NCI-H128 (cell line): ENCODE data around the gene RTL10.

Source experiments
- DNase-seq: peaks from one replicate; lab custom pipeline; 2025; ENCODE audit not compliant: unreplicated experiment; lab: John Stamatoyannopoulos, UW

RTL10 gene

DNA sequence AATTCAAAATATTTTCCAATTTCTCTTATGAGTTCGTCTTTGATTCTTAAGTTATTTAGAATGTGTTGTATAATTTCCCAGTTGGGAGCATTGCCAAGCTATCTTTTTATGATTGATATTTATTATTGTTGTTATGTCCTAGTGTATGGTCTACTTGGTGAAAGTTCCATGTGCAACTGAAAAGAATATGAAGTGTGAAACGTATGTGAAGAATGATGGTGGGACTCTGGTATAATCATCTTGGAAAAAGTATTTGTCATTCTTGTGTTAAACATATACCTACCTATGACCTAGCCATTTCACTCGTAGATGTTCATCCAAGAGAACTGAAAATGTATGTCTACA, 12.0 kb upstream of the RTL10 start:
- DNase-seq = no peak

DNA sequence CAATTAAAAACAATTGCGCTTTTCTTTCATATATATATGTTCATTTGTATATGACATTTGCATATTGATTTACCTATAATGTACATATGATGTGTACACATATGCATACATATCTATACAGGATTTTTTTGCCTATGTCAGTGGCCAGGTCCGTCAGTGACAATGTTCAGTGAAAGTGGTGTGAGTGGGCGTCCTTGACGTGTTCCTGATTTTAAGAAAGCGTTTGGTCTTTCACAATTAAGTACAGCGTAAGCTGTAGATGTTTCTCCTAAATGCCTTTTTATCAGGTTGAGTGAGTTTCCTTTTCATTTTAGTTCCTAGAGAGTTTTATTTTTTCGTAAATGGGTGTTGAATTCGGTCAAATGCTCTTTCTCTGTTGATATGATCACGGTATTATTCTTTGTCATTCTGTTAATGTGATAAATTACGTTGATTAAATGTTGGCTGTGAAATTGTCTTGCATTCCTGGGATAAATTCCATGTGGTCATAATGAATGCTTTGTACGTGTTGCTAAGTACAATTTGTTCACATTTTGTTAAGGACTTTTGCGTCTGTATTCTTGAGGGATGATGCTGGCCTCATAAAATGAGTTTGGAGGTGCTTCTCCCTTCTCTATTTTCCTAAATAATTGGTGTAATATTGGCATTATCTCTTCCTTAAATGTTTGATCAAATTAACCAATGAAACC, 10.6 kb upstream of the RTL10 start:
- DNase-seq = no peak

DNA sequence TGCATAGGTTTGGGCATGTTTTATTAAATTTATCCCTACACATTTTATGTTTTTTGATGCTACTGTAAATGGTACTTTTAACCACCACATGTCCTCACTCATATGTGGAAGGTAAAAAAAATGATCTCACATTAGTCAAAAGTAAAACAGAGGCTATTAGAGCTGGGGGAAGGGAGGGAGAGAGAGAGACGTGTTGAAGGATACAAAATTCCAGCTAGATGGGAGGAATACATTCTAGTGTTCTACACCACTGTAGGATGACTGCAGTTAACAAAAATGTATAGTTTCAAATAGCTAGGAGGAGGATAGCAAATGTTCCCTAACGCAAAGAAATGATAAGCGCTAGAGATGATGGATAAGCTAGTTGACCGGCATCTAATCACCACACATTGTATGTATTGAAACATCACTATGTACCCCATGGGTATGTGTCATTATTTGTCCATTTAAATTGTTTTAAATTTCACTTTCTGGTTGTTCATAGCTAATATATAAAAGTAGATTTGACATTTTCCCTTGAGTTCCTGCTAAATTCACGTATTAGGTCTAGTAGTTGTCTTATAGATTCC, 9.9 kb upstream of the RTL10 start:
- DNase-seq = no peak

DNA sequence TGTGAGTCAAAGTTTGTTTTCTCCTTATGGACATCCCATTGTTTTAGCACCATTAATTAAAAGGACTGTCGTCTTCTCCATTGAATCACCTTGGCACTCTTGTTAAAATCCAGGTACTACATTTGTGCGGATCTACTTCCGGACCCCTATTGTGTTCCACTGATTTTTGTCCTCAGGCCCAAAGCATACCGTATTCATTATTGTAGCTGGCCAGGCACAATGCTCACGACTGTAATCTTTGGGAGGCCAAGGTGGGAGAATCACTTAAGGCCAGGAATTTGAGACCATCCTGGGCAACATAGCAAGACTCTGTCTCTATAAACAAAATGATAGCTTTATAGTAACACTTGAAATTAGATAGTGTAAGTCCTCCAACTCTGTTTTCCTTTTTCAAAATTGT, 8.9 kb upstream of the RTL10 start:
- DNase-seq = no peak

DNA sequence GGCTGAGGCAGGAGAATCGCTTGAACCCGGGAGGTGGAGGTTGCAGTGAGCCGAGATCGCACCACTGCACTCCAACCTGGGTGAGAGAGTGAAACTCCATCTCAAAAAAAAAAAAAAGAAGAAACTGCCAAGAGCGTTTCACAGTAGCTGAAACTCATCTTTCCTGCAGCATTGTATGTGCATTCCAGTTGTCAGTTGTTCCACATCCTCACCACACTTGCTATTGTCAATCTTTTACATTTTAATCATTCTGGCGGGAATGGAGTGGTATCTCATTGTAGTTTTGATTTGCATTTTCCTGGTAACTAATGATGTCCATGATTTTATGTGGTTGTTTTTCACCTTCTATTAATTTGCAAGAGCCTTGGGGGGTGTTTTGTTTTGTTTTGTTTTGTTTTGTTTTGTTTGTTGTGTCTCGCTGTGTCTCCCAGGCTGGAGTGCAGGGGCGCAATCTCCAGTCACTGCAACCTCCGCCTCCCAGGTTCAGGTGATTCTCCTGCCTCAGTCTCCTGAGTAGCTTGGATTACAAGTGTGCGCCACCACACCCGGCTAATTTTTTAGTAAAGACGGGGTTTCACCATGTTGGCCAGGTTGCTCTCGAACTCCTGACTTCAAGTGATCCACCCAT, 8.1 kb upstream of the RTL10 start:
- DNase-seq = no peak

DNA sequence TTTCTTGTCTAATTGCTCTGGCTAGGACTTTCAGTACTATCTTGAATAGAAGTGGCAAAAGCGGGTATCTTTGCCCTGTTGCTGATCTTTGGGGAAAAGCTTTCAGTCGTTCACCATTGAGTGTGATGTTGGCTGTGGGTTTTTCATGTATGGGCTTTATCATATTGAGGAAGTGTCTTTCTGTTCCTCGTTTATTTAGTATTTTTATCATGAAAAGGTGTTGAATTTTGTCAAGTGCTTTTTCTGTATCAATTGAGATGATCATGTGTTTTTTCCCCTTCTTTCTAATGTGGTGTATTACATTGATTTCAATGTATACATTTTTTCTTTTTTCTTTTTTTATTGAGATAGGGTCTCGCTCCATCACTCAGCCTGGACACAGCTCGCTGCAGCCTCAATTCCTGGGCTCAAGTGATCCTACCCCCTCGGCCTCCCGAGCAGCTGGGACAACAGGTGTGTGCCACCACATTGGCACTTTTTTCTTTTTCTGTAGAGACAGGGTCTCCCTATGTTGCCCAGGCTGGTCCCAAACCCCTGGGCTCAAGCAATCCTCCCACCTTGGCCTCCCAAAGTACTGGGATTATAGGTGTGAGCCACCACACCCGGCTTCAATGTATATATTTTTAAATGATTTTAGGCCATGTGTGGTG, 5.3 kb upstream of the RTL10 start:
- DNase-seq = no peak

DNA sequence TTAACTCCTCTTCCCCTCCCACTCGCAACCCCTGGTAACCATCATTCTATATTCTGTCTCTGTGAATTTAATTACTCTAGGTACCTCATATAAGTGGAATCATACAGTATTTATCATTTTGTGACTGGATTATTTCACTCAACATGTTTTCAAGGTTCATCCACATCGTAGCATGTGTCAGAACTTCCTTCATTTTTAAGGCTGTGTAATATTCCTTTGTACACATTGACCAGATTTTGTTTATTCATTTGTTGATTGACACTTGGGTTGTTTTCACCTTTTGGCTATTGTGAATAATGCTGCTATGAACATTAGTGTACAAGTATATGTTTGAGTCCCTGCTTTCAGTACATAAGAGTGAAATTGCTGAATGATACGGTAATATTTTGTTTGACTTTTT, 2.7 kb upstream of the RTL10 start:
- DNase-seq = no peak

DNA sequence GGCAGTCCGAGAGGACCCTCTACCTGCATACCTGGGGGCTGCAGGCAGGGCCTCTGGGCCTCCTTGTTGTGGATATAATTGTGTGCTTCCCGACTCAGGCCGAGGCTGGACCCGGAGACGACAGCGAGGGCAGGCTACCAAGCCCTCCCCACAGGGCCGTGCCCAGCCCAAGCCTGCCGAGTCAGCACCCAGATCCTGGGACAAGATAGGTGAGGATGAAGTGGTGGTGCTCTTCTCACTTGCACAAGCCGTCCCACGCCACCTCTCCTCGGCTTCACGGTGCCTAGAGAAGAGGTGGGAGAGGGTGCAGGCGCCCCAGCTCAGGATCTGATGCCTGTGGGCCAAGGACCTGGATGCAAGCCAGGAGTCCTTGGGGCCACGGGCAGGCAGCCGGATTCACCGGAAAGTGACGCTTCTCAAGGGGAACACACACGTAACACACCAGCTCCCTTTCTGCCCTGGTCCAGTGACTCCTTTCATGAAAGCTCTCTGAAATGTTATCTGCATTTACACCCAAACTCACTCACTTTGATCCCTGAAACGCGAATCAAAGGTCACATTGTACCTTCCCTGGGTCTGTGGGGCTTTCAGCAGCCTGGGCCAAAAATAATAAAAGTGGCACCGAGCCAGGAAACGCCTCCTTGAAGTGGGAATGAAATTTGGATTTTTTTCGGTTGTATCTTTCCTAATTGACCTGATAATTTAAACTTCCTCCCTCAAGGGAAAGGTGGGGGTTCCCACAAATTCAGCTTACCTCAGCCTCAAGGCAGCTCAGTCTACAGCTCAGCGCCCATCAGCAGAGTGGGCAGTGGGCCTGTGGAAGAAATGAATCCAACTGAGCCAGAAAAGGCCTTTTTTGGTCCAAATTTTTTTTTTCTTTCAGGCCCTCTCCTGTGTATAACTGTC, 1.1 kb upstream of the RTL10 start:
- peak; percentile 10 for DNase-seq

DNA sequence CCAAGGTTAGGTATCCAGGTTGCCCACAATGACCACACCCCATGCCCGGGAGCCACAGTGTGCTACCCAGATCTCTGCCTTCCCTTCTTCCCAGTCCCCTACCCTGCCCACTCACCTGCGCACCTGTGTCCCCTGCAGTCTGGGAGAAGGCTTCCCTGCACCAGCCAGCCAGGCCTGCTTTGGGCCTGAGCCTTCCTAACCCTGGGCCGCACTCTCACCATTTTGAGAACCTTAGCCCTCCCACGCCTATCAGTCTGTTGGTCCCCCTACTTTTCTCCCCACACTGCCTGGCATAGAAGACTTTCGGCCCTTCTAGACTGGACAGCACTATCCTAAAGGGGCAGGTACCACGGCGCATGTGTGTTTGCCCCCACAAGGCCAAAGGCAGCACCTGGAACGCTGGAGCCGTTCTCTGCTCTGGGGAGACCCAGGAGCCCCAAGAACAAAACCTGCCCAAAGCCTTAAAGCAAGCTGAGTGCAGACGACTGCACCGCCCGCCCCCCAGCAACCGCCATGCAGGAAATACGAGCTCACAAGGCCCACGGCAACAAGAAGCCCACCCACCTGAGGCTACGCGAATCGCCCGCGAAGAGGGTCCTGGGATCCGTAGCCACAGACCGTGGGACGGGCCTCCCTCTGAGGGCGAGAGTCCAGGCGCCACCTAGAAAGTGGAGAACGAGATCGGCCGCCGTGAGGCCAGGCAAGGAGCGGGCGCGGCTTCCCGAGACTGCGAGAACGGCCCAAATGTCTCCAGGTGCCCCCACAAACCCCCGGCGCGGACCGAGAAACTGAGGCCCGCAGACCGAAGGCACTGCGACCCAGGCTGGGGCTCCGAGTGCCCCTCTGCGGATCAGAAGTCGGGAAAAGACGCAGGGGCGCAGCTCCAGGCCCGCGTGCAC, 546 bp downstream of the RTL10 start:
- no peak for DNase-seq

DNA sequence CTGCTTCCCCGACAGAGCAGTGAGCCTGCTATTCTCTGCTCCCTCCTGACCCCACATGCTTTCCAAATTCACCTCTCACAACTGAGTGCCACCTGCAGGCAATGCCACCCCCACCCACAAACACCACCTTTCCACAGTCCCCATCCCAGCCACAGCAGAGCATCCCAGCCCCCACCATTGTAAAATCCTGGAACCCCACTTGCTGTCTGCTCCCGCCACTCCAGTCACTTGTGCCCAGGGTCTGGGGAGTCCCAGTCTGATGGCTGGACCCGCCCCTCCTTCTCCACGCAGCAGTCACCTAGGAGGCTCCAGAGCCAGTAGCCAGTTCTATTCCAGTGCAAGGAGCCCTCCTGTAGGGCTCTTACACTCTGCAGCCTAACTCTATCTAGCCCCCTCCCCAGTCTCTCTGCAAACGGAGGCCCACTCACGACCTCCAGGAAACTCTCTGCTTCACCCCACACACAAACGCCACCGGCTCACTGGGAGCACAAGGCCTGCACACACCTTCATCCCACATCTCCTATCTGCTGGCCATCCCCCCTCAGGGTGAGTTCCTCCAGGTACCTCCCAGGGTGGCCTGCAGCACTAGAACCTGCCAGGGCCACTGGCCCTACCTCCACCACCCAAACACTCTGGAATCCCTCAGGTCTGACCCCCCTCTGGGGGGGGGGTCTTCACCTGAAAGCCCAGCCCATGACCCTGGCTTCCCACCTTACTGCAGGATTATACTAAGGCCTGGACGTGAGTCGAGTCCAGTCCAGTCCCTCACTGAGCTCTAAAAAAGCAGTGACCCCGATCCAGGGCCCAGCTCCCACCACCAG, 1.4 kb downstream of the RTL10 start:
- no peak for DNase-seq

DNA sequence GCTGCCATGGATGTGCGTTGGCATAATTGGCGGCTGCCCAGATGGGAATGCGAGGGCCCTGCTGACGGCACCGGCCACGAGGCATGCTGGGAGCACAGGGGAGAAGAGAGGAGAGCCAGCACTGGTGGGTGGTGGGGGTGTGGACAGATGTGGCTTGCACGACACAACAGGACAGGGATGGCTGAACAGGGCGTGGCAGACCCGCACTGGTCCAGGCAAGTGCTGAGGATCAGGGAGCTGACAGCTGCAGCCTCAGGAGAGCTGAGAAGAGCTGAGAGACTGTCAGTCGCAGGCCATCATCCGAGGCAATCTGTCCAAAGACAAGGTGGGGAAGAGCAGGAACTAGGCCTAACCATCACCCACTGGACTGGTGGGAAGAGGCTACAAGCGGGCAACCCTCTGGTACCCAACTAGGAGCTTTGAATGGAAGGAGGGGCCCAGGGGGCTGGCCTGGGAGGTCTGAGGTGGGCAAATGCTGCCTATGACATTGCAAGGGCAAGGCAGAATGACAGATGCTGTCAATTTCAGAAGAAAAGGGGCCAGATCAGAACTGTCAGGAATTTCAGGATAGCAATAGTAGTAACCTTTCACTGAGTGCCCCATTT, 2.4 kb downstream of the RTL10 start:
- DNase-seq = no peak

DNA sequence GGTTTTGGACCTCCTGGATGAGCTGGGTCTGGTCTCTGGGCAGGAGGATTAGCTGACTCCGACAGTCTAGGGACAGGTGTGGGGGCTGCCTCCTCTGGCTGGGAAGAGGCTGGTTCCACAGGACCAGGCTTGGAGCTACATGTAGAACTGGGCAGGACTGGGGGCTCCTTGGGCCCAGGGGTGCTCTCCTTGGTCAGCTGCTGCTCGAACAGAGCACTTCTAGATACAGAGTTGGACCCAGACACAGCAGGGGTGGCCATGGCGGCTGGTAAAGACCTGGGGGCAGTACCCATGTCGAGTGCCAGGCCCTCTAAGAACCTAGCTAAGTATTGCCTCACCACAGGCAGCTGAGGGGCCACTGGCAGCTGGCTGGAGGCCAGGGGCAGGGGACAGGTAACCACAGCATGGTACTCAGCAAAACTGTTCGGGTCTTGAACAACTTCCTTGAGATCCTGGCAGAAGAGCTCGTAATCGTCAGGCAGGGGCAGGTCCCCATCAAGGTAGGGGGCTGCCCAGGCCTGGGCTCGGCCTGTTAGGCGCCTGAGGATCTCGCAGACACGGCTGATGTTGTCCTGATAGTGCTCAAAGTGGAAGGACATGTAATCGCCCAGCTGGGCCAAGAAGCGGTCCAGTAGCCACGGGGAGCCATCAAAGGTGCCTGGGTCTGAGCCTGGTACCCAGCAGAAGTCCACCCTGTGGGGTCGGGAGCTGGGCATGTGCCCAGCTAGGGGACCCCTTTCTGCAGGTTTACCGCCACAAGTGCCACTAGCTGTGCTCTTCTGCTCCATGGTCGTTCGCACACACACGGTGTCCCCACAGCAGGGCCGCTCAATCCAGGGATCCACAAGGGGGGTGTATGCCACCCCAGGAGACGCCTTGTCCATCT, 3.1 kb downstream of the RTL10 start:
- DNase-seq = no peak

DNA sequence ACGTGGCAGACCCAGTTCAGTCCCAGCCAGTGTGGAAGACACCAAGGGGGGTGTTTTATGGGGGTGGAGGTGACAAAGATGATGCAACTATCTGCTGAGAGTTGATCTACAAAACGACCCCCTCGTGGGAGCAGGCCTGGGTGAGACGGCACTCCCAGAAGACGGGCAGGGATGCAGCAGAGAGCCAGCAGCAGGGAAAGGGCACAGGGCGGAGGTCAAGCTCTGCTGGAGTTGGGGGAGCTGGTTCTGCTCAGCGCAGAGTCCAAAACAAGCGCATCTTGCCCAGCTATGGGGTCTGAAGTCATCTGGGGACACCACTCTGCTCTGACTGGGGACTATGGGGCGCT, 3.9 kb downstream of the RTL10 start:
- DNase-seq = no peak

DNA sequence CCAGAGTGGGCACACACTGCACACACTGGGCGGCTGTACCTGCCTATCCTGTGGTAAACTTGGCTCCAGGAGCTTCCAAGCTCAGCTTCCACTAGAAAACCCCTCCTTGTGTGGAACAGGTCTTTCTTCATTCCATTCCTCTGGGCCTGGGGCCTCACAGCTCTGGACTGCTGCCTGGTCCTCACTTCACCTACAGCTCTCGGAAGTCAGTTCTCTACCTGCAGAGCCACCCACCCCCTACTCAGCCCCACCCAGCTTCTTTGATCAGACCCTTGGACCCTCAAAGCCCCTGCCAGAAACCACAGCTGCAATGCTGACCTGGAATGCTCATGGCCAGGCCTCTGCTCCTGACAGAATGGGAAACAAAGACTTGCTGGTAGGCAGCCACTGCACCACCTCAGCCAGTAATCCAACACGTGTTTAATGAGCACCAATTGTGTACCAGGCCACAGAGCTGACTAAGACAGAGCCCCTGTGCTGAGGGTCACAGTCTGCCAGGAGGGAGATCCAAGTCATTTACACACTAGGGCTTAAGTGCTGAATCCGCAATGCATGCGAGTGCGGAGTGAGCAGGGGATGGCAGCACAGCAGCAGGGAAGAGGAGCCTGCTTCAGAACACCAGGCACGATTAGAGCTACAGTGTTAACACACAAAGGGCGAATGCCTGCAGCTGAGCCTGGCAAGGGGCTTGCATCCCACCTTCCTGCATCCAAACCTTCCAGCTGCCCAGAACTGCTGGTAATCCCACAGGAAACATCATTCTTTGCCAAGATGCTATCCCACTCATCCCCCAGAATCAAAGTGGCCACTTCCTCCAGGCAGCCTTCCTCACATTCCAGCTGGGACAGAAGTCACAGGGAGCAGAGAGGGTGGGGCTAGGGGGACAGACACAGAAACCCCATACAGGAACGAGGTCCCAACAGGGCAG, 4.6 kb downstream of the RTL10 start:
- DNase-seq = no peak

DNA sequence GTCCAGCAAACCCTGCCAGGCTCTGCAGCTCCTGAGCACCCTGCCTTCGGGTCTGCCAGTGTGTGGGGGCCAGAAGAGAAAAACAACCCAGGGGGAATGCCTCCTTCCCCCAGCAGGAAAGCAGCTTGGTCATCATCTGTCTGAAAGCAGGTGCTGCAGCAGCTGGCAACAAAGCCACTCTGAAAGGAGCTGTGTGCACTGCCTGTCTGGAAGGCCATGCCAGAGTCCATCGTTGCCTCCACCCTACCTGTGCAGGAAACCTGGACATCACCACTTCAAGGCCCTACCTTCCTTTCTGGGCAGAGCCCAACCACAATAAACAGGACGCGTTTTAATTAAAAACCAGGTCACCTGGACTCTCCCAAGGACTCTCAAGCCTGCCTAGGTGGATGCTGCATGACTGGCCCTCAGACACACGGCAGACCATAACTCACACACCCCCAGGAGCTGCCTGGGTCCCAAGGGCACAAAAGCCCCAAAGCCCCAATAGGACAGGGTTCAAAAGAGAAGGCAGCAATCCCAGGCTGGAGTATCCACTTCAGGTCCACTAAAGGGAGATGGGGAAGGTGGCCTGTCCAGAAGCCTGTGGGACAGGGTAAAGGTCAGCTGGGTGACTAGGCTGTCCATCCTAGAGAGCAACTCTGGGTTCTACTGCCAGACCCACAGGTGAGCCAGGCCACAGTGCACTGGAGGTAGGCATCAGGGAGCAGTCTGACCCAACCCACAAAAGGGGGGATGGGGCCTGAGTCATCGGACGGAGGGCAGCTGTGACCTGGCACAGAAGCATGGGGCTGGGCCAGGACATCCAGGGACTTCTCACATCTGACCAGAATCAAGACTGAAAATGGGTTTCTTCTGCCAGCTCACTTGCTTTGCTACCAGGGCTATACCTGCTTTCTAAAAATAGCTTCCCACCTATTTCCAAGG, 6.1 kb downstream of the RTL10 start:
- DNase-seq = no peak

DNA sequence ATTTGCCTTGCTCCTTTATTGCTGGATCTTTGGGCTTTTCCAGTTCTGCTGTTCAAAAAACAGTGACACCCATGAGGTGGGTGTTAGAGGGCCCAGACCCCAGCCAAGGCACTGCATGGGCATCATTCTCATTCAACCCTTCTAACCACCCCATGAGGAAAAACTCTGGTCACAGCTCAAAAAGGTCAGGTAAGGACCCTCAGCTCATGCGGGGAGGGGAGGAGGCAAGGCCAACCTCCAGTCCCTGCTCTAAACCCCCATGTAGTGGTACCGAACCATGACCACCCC, 7.4 kb downstream of the RTL10 start:
- no peak for DNase-seq
